Measurements from ENCODE around the gene CDH5. TPM values are rescaled to one million over a fixed set of nuclear protein-coding genes. Genes with fewer than 3 reads are reported as not detected.

CDH5 gene
- total RNA-seq, 5 donors from 2014 or later (not counting 1 experiment from before 2014, with no cell fraction given), result 0.10 to 0.20 TPM; not detected in 3

- ChIA-PET POLR2A (no interaction called here), CTCF (interaction anchor here in 1 of 2 donors (0.6 kb wide), 1 partner anchor 17 kb away, joined by 3 read pairs; no protein-coding TSS in a partner anchor)
- ATAC-seq (replicated peaks in 1 of 4) (no peak), DNase-seq (no peak)
- Histone ChIP-seq H3K27ac (ENCODE audit: low read length) (no peak overlapping the region), H3K4me1 (ENCODE audit: control insufficient read depth in 1 of 2, extremely low read depth in 1 of 2, insufficient read depth in 2 of 2, low read length in 2 of 2) (no peaks in the 10 kb centered on the region), H3K36me3 (ENCODE audit: control insufficient read depth in 2 of 2, extremely low read depth in 1 of 2, insufficient read depth in 1 of 2, low read length in 1 of 2) (no peaks in the 10 kb centered on the region), H3K27me3 (replicated peaks in 1 of 2; ENCODE audit: control insufficient read depth in 2 of 2, extremely low read depth in 1 of 2, insufficient read depth in 2 of 2, low read length in 1 of 2) (peaks cover 0 to 34% of the 10 kb centered on the region in 2 experiments), H3K4me3 (ENCODE audit: control insufficient read depth in 1 of 2, extremely low read depth in 1 of 2, low read length in 1 of 2) (no peak overlapping the region), H3K9me3 (no peaks in the 10 kb centered on the region)
- Mint-ChIP-seq H3K9me3 (no peaks in the 10 kb centered on the region), H3K27ac (no peak overlapping the region), H3K27me3 (peaks cover 30 to 35% of the 10 kb centered on the region in 2 donors), H3K36me3 (no peaks in the 10 kb centered on the region), H3K4me1 (no peaks in the 10 kb centered on the region), H3K4me3 (no peak overlapping the region)
- 67% methylated on average over 7 of the region's 9 CpGs for WGBS (ENCODE audit: insufficient coverage)
Measured at GRCh38 chr16:66337463-66338188, 28.9 kb upstream of the CDH5 start.

GRCh38 chr16:66342294-66342900, 24.1 kb upstream of the CDH5 start:
- H3K4me3 ChIP-seq (ENCODE audit: control insufficient read depth in 1 of 2, extremely low read depth in 1 of 2, low read length in 1 of 2), result no peak overlapping the region
- no peak overlapping the region for H3K4me3 Mint-ChIP-seq
- no peaks in the 10 kb centered on the region for H3K36me3 ChIP-seq (ENCODE audit: control insufficient read depth in 2 of 2, extremely low read depth in 1 of 2, insufficient read depth in 1 of 2, low read length in 1 of 2)
- no peaks in the 10 kb centered on the region for H3K9me3 Mint-ChIP-seq
- 55% methylated on average over 5 of the region's 9 CpGs for WGBS (ENCODE audit: insufficient coverage)
- no peak overlapping the region for H3K27ac ChIP-seq (ENCODE audit: low read length)
- no peaks in the 10 kb centered on the region for H3K36me3 Mint-ChIP-seq
- H3K9me3 ChIP-seq, result no peaks in the 10 kb centered on the region
- no peaks in the 10 kb centered on the region for H3K4me1 ChIP-seq (ENCODE audit: control insufficient read depth in 1 of 2, extremely low read depth in 1 of 2, insufficient read depth in 2 of 2, low read length in 2 of 2)
- CTCF ChIA-PET, result no interaction called here
- H3K4me1 Mint-ChIP-seq, result no peaks in the 10 kb centered on the region
- DNase-seq (peak in 4 of 35 experiments; percentile 5 to 22 (median 8)), ATAC-seq (replicated peaks in 1 of 4) (no peak)
- no peak overlapping the region for H3K27ac Mint-ChIP-seq
- POLR2A ChIA-PET, result no interaction called here
- peaks cover 32 to 50% of the 10 kb centered on the region in 2 donors for H3K27me3 Mint-ChIP-seq
- peaks cover 0 to 34% of the 10 kb centered on the region in 2 experiments for H3K27me3 ChIP-seq (replicated peaks in 1 of 2; ENCODE audit: control insufficient read depth in 2 of 2, extremely low read depth in 1 of 2, insufficient read depth in 2 of 2, low read length in 1 of 2)

GRCh38 chr16:66344533-66345145, 21.9 kb upstream of the CDH5 start:
- H3K9me3 ChIP-seq, result no peaks in the 10 kb centered on the region
- peak in 15 of 35 experiments; percentile 8 to 64 (median 12) for DNase-seq
- Mint-ChIP-seq H3K9me3 (no peaks in the 10 kb centered on the region), H3K27me3 (peaks cover 33 to 63% of the 10 kb centered on the region in 2 donors), H3K27ac (no peak overlapping the region), H3K36me3 (no peaks in the 10 kb centered on the region), H3K4me3 (no peak overlapping the region), H3K4me1 (no peaks in the 10 kb centered on the region)
- no peak overlapping the region for H3K27ac ChIP-seq (ENCODE audit: low read length)
- WGBS (ENCODE audit: insufficient coverage), result 78% methylated on average over 12 of the region's 14 CpGs
- no peak overlapping the region for H3K4me3 ChIP-seq (ENCODE audit: control insufficient read depth in 1 of 2, extremely low read depth in 1 of 2, low read length in 1 of 2)
- no peak for ATAC-seq (replicated peaks in 1 of 4)
- H3K36me3 ChIP-seq (ENCODE audit: control insufficient read depth in 2 of 2, extremely low read depth in 1 of 2, insufficient read depth in 1 of 2, low read length in 1 of 2), result no peaks in the 10 kb centered on the region
- ChIA-PET CTCF (interaction anchor here in 1 of 2 donors (1.6 kb wide), 1 partner anchor 12 kb away, joined by 3 read pairs; no protein-coding TSS in a partner anchor), POLR2A (no interaction called here)
- peaks cover 0 to 40% of the 10 kb centered on the region in 2 experiments for H3K27me3 ChIP-seq (replicated peaks in 1 of 2; ENCODE audit: control insufficient read depth in 2 of 2, extremely low read depth in 1 of 2, insufficient read depth in 2 of 2, low read length in 1 of 2)
- no peaks in the 10 kb centered on the region for H3K4me1 ChIP-seq (ENCODE audit: control insufficient read depth in 1 of 2, extremely low read depth in 1 of 2, insufficient read depth in 2 of 2, low read length in 2 of 2)

DNA sequence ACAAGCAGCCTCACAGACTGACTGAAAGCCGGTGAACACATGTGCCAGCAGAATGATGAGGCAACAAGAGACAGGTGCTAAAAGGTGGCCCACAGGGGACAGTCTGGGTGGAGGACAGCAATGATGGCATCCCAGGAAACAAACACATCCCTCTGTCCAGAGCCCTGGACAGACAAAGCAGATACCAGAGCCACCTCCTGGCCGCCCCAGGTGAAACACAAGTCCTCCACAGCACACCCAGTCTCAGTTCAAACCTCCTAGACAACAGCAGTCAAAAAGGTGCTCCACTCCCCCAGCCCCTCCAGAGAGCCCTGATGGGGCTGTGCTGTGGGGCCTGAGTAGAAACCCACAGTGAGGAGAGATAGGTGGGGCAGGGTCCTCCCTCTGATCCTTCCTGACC, 20.3 kb upstream of the CDH5 start:
- ChIA-PET POLR2A (no interaction called here), CTCF (no interaction called here)
- Histone ChIP-seq H3K4me3 (ENCODE audit: control insufficient read depth in 1 of 2, extremely low read depth in 1 of 2, low read length in 1 of 2) (no peak overlapping the region), H3K27ac (ENCODE audit: low read length) (no peak overlapping the region), H3K36me3 (ENCODE audit: control insufficient read depth in 2 of 2, extremely low read depth in 1 of 2, insufficient read depth in 1 of 2, low read length in 1 of 2) (no peaks in the 10 kb centered on the region), H3K9me3 (no peaks in the 10 kb centered on the region), H3K4me1 (ENCODE audit: control insufficient read depth in 1 of 2, extremely low read depth in 1 of 2, insufficient read depth in 2 of 2, low read length in 2 of 2) (no peaks in the 10 kb centered on the region), H3K27me3 (replicated peaks in 1 of 2; ENCODE audit: control insufficient read depth in 2 of 2, extremely low read depth in 1 of 2, insufficient read depth in 2 of 2, low read length in 1 of 2) (peaks cover 0 to 50% of the 10 kb centered on the region in 2 experiments)
- Mint-ChIP-seq H3K27me3 (peaks cover 40 to 72% of the 10 kb centered on the region in 2 donors), H3K27ac (no peak overlapping the region), H3K36me3 (no peaks in the 10 kb centered on the region), H3K4me1 (no peaks in the 10 kb centered on the region), H3K4me3 (no peak overlapping the region), H3K9me3 (no peaks in the 10 kb centered on the region)
- ATAC-seq (replicated peaks in 1 of 4) (no peak), DNase-seq (no peak)
- WGBS (ENCODE audit: insufficient coverage), result 100% methylated on average over 1 of the region's 2 CpGs

GRCh38 chr16:66352304-66352703, 14.2 kb upstream of the CDH5 start:
- Histone ChIP-seq H3K27ac (ENCODE audit: low read length) (no peak overlapping the region), H3K27me3 (replicated peaks in 1 of 2; ENCODE audit: control insufficient read depth in 2 of 2, extremely low read depth in 1 of 2, insufficient read depth in 2 of 2, low read length in 1 of 2) (peaks cover 0 to 44% of the 10 kb centered on the region in 2 experiments), H3K36me3 (ENCODE audit: control insufficient read depth in 2 of 2, extremely low read depth in 1 of 2, insufficient read depth in 1 of 2, low read length in 1 of 2) (no peaks in the 10 kb centered on the region), H3K4me1 (ENCODE audit: control insufficient read depth in 1 of 2, extremely low read depth in 1 of 2, insufficient read depth in 2 of 2, low read length in 2 of 2) (no peaks in the 10 kb centered on the region), H3K4me3 (ENCODE audit: control insufficient read depth in 1 of 2, extremely low read depth in 1 of 2, low read length in 1 of 2) (no peak overlapping the region), H3K9me3 (no peaks in the 10 kb centered on the region)
- H3K4me1 Mint-ChIP-seq, result peaks cover 0 to under 1% (median 0%) of the 10 kb centered on the region in 3 donors
- POLR2A ChIA-PET, result no interaction called here
- ATAC-seq (replicated peaks in 1 of 4) (no peak), DNase-seq (no peak)
- 63% methylated on average over 2 of the region's 2 CpGs for WGBS (ENCODE audit: insufficient coverage)
- no peak overlapping the region for H3K4me3 Mint-ChIP-seq
- no peaks in the 10 kb centered on the region for H3K9me3 Mint-ChIP-seq
- CTCF ChIA-PET, result interaction anchor here in 1 of 2 donors (0.7 kb wide), 1 partner anchor 1454 kb away, joined by 3 read pairs; the partner anchor contains the start of gene TSNAXIP1
- no peak overlapping the region for H3K27ac Mint-ChIP-seq
- no peaks in the 10 kb centered on the region for H3K36me3 Mint-ChIP-seq
- H3K27me3 Mint-ChIP-seq, result peaks cover 40 to 69% of the 10 kb centered on the region in 2 donors

GRCh38 chr16:66353055-66353454, 13.4 kb upstream of the CDH5 start:
- H3K27me3 Mint-ChIP-seq, result peaks cover 43 to 72% of the 10 kb centered on the region in 2 donors
- POLR2A ChIA-PET, result no interaction called here
- H3K36me3 Mint-ChIP-seq, result no peaks in the 10 kb centered on the region

More at GRCh38 chr16:66353055-66353454, 13.4 kb upstream of the CDH5 start:
- Mint-ChIP-seq H3K4me3 (no peak overlapping the region), H3K27ac (no peak overlapping the region), H3K4me1 (peaks cover 0 to 2% (median 0%) of the 10 kb centered on the region in 3 donors), H3K9me3 (no peaks in the 10 kb centered on the region)
- no peaks in the 10 kb centered on the region for H3K4me1 ChIP-seq (ENCODE audit: control insufficient read depth in 1 of 2, extremely low read depth in 1 of 2, insufficient read depth in 2 of 2, low read length in 2 of 2)
- H3K4me3 ChIP-seq (ENCODE audit: control insufficient read depth in 1 of 2, extremely low read depth in 1 of 2, low read length in 1 of 2), result no peak overlapping the region
- ATAC-seq (replicated peaks in 1 of 4), result no peak
- no peaks in the 10 kb centered on the region for H3K9me3 ChIP-seq
- no CpG with 5 or more reads among the region's 5 CpGs for WGBS (ENCODE audit: insufficient coverage)
- peaks cover 0 to 42% of the 10 kb centered on the region in 2 experiments for H3K27me3 ChIP-seq (replicated peaks in 1 of 2; ENCODE audit: control insufficient read depth in 2 of 2, extremely low read depth in 1 of 2, insufficient read depth in 2 of 2, low read length in 1 of 2)
- DNase-seq, result no peak
- CTCF ChIA-PET, result no interaction called here
- H3K27ac ChIP-seq (ENCODE audit: low read length), result no peak overlapping the region
- no peaks in the 10 kb centered on the region for H3K36me3 ChIP-seq (ENCODE audit: control insufficient read depth in 2 of 2, extremely low read depth in 1 of 2, insufficient read depth in 1 of 2, low read length in 1 of 2)

Data from T-cell (primary cell).